GM21723 (cell line): ENCODE measurements around the gene WTIP.

Source experiments
- ATAC-seq: cut with Tn5 transposase; IDR thresholded peaks from one replicate; pipeline ENCODE4 v1.9.1; 2021; ENCODE audit warnings: mild to moderate bottlenecking, moderate library complexity; ENCODE audit not compliant: unreplicated experiment

Gene WTIP

DNA sequence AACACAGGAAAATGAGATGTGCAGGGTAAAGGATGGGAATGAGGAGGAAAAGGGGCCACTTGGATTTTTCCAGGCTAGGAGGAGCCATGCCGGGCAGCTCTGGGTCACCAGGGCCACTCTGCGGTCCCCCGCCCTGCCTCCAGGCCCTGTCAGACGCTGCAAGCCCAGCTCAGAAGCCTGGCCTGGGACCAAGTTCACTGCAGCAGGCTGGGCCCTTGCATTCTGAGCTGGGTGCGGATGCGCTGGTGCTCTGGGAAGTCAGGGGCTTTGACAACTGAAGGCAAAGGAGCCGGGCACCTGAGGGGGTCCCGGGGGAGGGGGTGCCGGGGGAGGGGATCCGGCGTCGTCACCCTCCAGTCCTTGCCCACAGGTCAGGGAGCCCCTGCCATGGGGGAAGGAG, 77.5 kb downstream of the WTIP start:
- no peak for ATAC-seq

DNA sequence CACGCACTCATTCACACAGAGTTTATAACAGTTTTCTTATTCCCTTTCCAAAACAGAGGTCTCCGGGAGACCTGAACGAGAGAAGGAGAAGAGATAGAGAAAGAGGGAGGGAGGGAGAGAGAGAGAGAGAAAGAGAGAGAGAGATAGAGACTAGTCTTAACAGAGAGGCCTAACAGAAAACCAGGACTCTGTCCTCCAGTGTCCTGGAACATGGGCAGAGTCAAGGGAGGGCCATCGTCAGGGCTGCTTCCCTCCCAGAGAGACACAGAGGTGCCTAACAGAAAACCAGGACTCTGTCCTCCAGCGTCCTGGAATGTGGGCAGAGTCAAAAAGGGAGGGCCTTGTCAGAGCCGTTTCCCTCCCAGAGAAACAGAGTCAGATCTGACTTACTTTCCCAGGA, 78.7 kb downstream of the WTIP start:
- no peak for ATAC-seq
